Parathyroid adenoma (tissue), 2 donors: Measurements from ENCODE around the gene TMEM151A.
A peak's percentile ranks its signal among the peaks of the same experiment; 100 is the strongest.

Experiments used
- H2AFZ ChIP-seq: fragments of 300-600 bp; sonication (generic); one replicate; pipeline ENCODE4 v1.7.0; 2017; ENCODE audit warnings: antibody characterized with exemption, mild to moderate bottlenecking
- H3K27ac ChIP-seq: fragments of 300-600 bp; sonication (generic); one replicate; pipeline ENCODE4 v1.7.0; 2017
- H3K27me3 ChIP-seq: fragments of 300-600 bp; sonication (generic); one replicate; pipeline ENCODE4 v1.7.0; 2017; ENCODE audit warnings: low read length; ENCODE audit not compliant: control insufficient read depth, insufficient read depth
- H3K36me3 ChIP-seq: fragments of 300-600 bp; sonication (generic); one replicate; pipeline ENCODE4 v1.7.0; 2017; ENCODE audit warnings: low read length; ENCODE audit not compliant: control insufficient read depth, insufficient read depth
- H3K4me1 ChIP-seq: fragments of 300-600 bp; sonication (generic); one replicate; pipeline ENCODE4 v1.7.0; 2017; ENCODE audit warnings: control low read depth
- H3K4me2 ChIP-seq: fragments of 300-600 bp; sonication (generic); one replicate; pipeline ENCODE4 v1.7.0; 2017; ENCODE audit warnings: low read length
- H3K4me3 ChIP-seq: fragments of 300-600 bp; sonication (generic); one replicate; pipeline ENCODE4 v1.7.0; 2017; ENCODE audit warnings: low read depth, low read length
- H3K79me2 ChIP-seq: fragments of 300-600 bp; sonication (generic); one replicate; pipeline ENCODE4 v1.7.0; 2017; ENCODE audit warnings: control low read depth
- H3K9ac ChIP-seq: fragments of 300-600 bp; sonication (generic); one replicate; pipeline ENCODE4 v1.7.0; 2017; ENCODE audit warnings: mild to moderate bottlenecking
- H3K9me3 ChIP-seq: fragments of 300-600 bp; sonication (generic); one replicate; pipeline ENCODE4 v1.7.0; 2017; ENCODE audit warnings: low read length; ENCODE audit not compliant: control insufficient read depth
- TF ChIP-seq, protein P1 (sequence below): fragments of 300-600 bp; sonication (generic); IDR thresholded peaks from one replicate; pipeline ENCODE4 v1.7.0; 2017; ENCODE audit warnings: antibody characterized with exemption, mild to moderate bottlenecking
- donor health status: primary hyperparathyroidism.

TMEM151A gene

DNA sequence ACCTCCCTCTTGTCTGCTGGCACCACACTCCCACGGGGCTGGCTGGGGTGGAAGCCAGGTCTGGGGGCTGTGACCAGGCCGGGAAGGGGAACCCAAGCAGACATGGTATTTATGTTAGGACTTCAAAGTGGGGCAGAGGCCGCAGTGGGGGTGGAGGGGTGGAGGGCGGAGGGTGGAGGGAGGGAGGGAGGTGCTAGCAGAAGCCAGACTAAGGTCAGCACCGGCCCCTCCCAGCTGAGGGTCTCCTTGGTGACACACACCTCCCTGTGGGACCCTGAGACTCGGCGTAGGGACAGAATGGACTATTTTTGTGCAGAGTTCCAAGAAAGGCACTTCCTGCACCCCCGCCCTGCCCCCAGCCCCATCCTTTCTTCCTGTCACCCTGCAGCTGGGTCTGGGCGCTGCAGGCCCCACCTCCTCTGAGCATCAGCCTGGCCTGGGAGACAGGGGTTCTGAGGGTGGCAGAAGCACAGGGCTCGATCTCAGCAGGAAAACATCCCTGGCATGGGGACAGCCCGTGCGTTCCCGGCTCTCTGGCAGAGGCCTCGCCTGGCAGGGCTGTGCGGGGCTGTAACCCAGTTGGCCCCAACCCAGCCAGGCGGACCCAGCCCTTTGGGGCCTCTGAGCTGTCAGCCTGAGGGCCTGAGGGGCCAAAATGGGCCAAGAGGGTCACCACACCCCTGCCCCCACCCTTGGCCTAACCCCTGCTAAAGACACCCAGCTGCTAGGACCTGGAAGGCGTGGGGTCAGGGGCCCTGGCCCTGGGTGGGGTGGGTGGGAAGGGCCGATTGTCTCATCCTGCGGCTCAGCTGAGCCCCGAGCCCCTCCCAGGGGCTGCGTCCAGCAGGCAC lies 34.8 kb downstream of the TMEM151A start:
- H3K9ac ChIP-seq = no peak overlapping the region
- no peaks in the 10 kb centered on the region for H3K4me1 ChIP-seq
- no peaks in the 10 kb centered on the region for H3K36me3 ChIP-seq
- H3K27me3 ChIP-seq = no peaks in the 10 kb centered on the region
- no peaks in the 10 kb centered on the region for H3K9me3 ChIP-seq
- no peak overlapping the region for H3K27ac ChIP-seq
- H3K79me2 ChIP-seq = no peaks in the 10 kb centered on the region
- no peak overlapping the region for H3K4me2 ChIP-seq
- TF ChIP-seq, protein P1, sequence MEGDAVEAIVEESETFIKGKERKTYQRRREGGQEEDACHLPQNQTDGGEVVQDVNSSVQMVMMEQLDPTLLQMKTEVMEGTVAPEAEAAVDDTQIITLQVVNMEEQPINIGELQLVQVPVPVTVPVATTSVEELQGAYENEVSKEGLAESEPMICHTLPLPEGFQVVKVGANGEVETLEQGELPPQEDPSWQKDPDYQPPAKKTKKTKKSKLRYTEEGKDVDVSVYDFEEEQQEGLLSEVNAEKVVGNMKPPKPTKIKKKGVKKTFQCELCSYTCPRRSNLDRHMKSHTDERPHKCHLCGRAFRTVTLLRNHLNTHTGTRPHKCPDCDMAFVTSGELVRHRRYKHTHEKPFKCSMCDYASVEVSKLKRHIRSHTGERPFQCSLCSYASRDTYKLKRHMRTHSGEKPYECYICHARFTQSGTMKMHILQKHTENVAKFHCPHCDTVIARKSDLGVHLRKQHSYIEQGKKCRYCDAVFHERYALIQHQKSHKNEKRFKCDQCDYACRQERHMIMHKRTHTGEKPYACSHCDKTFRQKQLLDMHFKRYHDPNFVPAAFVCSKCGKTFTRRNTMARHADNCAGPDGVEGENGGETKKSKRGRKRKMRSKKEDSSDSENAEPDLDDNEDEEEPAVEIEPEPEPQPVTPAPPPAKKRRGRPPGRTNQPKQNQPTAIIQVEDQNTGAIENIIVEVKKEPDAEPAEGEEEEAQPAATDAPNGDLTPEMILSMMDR = no peak
- H3K4me3 ChIP-seq = no peak overlapping the region
- H2AFZ ChIP-seq = no peak overlapping the region

DNA sequence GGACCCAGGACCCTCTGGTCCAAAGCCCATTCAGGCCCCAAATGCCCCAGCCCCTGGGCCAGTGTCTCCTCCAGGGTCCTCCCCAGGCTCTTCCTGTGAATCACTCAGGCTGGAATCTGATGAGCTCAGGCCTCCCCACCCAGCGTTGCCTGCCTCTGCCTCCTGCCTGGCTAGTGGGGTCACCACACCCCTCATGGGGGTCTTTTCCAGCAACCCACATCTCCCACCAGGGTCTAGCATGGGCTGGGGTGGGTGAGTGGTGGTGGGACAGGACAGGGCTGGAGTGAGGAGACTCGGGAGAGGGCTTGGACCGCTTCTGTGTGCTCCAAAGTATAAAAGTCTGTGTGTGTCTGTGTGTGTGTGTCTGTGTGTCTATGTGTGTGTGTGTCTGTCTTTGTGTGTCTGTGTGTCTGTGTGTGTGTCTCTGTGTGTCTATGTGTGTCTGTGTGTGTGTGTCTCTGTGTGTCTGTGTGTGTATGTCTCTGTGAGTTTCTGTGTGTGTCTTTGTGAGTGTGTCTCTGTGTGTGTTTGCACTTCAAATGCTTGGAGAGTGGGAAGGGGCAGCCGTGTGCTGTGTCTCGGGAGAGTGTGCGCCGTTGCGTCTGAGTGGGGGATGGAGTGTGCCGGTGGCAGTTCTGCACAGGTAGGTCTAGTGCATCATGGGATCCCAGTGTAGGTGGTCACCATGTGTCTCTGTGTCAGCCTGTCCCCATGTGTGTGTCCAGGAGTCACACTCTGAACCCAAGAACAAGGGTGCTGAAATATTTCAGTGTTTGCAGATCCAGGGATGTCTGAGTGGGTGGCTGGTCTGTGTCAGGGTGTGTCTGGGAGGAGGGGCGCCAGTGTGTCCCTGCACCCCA lies 35.7 kb downstream of the TMEM151A start:
- Histone ChIP-seq H3K36me3 (no peaks in the 10 kb centered on the region), H3K27ac (peak overlapping the region; percentile 24), H3K4me3 (no peak overlapping the region), H3K9me3 (no peaks in the 10 kb centered on the region), H3K79me2 (no peaks in the 10 kb centered on the region), H2AFZ (no peak overlapping the region), H3K9ac (no peak overlapping the region), H3K4me2 (no peak overlapping the region), H3K27me3 (no peaks in the 10 kb centered on the region), H3K4me1 (no peaks in the 10 kb centered on the region)
- TF ChIP-seq, protein P1 = no peak

DNA sequence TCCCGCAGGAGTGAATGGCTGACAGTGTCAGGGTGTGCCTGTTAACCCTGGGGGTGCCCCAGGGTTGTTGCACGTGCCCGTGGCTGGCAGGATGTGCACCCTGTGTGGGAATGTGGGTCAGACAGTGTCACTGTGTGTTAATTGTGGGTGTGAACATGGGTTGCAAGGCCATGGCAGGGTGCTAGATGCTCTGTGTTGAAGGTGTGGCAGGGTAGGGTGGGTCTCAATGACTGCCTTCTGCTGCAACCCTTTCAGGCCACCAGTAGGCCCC lies 36.3 kb downstream of the TMEM151A start:
- no peak overlapping the region for H3K27ac ChIP-seq
- no peaks in the 10 kb centered on the region for H3K79me2 ChIP-seq
- no peak overlapping the region for H3K4me3 ChIP-seq
- TF ChIP-seq, protein P1 = no peak
- H3K9ac ChIP-seq = no peak overlapping the region
- no peak overlapping the region for H3K4me2 ChIP-seq
- no peak overlapping the region for H2AFZ ChIP-seq
- H3K4me1 ChIP-seq = no peaks in the 10 kb centered on the region
- no peaks in the 10 kb centered on the region for H3K9me3 ChIP-seq
- H3K27me3 ChIP-seq = no peaks in the 10 kb centered on the region
- H3K36me3 ChIP-seq = no peaks in the 10 kb centered on the region

DNA sequence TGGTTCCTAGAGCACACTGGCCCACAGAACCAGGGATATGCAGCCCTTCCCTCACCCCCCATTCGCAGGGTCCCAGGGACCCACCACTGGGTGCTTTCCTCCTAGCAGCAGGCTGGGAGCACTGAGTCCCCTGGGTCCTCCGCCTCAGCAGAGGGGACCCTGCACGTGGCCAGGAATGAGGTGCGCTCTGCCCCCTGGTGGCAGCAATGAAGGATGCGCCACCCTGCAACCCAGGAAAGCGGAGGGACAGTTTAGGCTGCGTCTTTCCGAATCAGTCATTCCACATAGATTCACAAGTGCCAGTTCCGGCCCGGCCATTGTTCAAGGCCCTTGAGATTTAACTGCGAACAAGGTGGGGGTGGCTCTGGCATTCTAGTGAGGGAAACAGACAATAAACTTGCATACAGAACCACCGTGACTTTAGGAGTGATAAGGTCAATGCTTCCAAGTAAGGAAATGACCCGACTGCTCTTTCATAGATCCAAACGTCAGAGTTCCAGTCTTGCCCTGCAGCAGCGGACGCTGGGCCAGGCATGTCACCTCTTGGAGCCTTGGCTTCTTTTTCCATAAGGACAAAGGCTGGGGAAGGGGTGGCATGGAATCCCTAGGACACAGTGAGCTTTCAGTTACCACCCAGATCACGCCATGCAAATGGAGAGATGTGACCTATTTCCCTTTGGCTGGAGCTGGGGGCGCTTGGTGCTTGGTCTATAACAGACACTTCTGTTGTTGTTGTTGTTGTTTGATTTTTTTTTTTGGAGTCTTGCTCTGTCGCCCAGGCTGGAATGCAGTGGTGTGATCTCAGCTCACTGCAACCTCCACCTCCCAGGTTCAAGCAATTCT lies 36.8 kb downstream of the TMEM151A start:
- H3K4me2 ChIP-seq = peak overlapping the region; percentile 38
- H3K79me2 ChIP-seq = no peaks in the 10 kb centered on the region
- no peaks in the 10 kb centered on the region for H3K9me3 ChIP-seq
- no peaks in the 10 kb centered on the region for H3K4me1 ChIP-seq
- no peaks in the 10 kb centered on the region for H3K27me3 ChIP-seq
- peak overlapping the region; percentile 66 for H2AFZ ChIP-seq
- no peak overlapping the region for H3K9ac ChIP-seq
- H3K36me3 ChIP-seq = no peaks in the 10 kb centered on the region
- no peak overlapping the region for H3K4me3 ChIP-seq
- H3K27ac ChIP-seq = no peak overlapping the region
- TF ChIP-seq, protein P1 = peak; percentile 85
